CD4-positive, alpha-beta T cell treated with Interleukin-17A for 1 hour (primary cell): ENCODE data around the gene TOR2A.

Experiments
- DNase-seq: peaks from one replicate; pipeline ENCODE4 v3.0.0-alpha.2; 2020

TOR2A gene

DNA sequence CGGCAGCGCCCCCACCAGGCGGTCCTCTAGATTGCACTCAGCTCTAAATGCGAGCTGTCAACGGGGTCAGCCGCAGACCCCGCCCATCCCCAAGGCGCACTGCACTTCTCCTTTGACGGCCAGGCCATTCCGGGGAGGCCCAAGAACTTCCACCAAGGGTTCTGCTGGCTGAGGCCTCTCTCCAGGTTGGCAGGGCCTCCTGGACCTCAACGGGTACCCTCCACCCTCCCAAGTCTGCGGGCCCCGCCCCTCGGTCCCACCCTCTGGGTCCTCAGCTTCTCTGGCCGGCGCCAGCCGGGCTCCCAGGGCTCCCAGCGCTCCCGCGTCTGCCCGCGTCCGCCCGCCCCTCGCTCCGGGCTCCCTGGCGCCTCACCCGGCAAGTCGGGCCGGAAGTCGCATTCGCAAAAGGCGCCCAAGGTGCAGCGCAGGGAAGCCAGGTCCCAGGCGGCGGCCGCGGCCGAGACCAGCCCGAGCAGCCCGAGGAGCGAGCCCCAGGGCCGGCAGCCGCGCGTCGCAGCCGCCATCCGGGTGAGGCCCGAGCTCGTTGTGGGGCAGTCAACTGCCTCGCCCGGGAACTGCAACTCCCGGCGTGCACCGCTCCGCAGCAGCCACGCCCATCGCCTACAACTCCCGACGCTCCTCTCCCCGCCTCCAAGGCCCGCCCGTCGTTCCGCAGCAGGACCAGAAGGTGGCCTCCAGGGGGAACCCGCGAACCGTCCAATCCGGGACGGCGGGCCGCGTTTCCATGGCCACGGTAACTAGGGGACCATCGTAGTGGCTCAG lies at the start of gene TOR2A:
TSS of gene TOR2A (minus strand) at position 548 of the 783 bp plus-strand sequence. CDS start at position 524, 24 bp downstream.
- DNase-seq: peak; percentile 99

DNA sequence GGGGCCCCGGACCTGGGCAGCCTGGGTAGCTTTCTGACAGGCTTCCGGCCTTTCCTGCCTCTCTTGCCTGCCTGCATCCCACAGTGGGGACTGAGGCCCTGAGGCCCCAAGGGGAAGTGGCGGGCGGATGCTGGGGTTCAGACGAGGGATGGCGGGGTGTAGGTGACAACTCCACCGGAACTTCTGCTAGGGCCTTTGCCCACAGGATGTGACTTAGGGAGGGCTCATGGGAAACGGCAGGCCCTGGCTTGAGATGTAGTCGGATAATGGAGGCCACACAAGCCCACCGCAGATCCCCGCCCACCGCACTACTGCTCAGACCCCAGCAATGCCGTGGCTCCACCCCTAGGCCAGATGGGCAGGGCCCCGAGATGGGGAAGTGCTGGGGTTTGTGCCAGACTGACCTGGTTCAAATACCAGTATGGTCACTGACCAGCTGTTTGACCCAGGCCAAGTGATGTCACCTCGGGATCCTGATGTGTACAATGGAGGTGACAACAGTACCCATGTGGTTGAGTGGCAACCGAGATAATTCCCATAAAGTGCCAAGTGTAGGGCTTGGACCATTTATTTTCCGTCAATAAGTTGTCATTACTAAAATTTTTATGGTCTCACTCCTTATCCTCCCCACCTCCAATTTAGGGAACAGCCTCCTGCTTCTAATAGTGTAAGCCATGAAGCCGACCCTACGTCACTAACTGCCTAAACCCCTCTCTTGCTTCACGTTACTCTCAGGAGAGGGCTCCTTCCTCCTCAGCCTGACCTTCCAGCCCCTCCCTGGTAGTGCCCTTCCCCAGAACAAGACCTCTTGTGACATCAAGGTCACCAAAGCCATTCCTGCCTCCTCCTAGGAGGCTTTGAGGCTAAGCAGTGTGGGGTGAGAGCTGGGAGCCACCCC lies 48.3 kb upstream of the TOR2A start:
- DNase-seq: peak; percentile 90

DNA sequence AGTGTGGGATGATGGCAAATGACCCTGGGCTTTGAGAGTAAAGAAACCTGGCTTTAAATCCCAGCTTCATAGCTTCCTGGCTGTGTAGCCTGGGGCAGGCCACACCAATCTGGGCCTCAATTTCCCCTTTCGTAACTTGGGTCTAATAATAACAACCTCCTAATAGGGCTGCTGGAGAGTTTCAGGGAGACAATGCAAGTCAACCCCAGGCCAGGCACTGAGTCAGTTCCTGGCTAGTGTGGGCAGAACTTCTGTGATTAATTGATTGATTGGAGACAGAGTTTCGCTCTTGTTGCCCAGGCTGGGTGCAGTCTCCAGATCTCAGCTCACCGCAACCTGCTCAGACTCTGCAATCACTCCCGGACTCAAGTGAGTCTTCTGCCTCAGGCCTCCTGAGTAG lies 46.7 kb upstream of the TOR2A start:
- DNase-seq: no peak

DNA sequence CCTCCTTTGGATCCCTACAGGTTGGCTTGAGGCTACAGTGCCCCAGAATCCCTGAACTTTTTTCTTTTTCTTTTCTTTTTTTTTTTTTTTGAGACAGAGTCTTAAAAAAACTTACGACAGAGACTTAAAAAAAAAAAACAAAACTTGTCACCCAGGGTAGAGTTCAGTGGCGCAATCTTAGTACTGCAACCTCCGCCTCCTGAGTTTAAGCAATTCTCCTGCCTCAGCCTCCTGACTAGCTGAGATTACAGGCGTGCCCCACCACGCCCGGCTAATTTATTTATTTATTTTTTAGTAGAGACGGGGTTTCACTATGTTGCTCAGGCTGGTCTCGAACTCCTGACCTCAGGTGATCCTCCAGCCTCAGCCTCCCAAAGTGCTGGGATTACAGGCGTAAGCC lies 45.8 kb upstream of the TOR2A start:
- peak; percentile 48 for DNase-seq

DNA sequence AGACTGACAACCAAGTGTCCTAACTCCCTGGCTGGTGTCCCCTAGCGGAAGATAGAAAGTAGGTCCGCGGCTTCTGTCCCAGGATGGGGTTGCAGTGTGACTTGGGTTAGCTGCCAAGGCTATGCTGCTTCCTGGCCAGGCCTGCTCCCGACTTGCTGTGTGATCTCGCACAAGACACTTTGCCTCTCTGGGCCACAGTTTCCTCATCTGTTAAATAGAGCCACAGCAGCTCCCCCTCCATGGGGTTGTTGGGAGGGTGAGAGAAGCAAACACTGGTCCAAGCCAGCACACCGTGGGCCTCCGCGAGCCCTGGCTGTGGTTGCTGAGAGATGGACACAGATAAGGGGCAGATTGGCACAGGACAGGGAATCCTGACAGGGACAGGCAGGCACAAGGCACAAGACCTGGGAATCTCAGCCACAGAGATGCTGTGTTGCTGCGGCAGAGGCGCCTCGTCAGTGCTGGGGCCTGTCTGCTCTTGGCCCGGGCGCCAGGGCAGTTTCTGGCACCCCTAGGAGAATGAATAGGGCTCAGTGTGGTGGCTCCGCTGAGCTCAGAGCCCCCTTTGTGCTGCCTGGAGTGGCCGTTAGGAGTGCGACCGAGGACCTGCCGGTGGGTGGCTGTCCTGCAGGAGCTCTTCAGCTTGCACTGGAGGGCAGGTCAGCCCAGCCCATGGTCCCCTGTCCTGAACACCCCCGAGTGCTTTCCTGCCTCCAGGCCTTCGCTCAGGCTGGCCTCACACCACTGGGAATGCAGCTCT lies 45.2 kb upstream of the TOR2A start:
- no peak for DNase-seq

DNA sequence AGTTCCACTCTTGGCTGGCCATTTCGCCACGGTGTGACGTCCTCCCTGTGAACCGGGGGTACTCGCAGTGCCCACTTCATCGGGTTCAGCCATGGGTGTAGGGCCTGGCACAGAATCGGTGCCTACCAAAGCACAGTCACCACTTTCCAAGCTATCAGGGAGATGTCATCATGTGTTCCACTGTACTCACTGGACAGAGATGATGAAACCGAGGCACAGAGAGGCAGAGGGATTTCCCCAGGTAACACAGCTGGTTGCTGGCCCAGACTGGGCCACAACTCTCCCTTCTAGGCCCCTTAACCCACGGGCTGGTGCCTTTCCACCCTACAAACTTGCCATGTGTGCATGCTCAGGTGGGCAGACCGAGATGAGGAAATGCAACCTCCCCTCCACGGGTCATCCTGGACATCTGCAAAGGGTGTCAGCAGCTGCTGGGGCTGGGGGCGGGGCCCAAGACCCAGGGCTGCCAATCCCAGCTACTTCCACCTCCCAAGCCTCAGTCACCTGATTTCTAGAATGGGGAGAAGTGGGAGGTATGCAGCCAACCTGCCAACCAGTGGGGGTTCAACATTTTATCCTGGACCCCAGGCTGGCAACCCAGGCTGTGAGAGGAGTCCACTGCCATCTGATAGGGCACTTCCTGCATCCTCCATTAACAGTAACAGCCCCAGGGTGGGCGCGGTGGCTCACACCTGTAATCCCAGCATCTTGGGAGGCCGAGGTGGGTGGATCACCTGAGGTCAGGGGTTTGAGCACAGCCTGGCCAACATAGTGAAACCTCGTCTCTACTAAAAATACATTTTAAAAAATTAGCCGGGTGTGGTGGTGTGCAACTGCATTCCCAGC lies 44.3 kb upstream of the TOR2A start:
- DNase-seq: peak; percentile 78

DNA sequence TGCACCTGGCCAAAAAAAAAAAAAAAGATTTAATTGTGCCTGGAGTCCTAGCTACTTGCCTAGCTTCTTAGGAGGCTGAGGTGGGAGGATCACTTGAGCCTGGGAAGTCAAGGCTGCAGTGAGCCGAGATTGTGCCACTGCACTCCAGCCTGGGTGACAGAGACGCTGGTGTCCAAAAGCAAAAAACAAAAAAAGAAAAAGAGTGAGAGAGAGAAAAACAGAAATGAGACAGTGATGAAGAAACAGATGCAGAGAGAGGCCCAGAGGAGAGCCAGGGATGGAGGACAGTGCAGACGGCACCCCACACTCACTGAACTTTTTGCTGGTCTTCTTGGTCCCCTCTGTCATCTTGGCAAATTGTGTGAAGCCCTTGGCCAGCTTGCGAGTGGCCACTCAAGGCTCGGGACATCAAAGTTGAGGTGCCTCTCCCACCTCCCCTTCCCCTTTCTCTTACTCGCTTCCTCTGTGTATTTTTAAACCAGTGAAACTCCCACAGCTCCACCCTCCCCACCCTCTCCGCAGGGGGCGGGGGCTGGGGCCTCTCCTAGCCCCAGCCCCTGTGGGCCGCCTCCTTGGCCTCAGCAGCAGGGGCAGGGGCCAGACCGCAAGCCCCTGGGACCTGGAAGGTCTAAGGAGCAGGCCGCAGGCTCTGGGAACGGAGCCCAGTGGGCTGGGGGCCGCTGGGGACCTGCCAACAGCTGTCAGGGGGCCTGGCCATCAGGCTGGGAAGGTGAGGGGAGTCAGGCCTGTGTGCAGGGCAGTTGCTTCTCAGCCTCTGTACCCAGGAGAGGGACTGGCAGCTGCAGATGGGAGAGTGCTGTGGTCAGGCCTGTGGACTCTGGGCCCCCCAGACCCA lies 43.4 kb upstream of the TOR2A start, which contains the start of gene SH2D3C:
TSS of gene SH2D3C (minus strand) at position 387 of the 856 bp plus-strand sequence. CDS start at position 348, 39 bp downstream.
- DNase-seq: peak; percentile 60

DNA sequence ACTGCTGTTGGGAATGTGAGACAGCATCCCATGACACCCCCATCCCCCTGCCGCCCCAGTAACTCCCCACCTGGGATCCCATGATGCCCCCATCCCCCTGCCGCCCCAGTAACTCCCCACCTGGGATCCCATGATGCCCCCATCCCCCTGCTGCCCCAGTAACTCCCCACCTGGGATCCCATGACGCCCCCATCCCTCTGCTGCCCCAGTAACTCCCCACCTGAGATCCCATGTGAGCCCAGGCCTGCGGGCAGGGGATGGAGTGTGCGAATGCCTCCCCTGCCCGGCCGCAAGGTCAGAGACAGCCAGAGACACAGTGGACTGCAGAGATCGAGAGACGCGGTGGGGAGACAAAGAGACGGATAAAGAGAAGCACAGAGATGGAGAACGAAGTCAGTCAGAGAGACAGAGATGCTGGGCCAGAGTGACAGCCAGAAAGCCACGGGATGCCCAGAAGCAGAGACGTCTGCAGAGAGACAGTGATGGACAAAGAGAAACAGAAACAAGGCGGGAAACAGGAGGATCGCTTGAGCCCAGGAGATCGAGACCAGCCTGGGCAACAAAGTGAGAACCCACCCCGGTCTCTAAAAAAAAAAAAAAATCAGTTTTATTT lies 42.4 kb upstream of the TOR2A start:
- peak; percentile 48 for DNase-seq

DNA sequence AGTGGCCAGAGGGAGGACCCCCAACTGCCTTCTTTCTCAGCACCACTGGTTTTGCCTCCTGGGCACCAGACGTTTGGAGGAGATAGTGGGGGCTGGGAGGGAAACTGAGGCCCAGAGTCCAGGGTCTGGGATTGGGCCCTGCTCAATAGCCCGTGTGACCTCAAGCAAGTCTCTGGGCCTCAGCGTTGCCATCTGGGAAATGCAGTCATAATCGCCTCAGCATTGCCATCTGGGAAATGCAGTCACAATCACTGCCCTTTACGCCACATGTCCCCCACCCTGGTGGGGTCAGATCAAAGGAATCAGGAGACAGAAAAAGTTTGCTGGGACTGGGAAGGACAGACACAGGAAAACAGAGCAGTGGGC lies 41.8 kb upstream of the TOR2A start:
- DNase-seq: no peak

DNA sequence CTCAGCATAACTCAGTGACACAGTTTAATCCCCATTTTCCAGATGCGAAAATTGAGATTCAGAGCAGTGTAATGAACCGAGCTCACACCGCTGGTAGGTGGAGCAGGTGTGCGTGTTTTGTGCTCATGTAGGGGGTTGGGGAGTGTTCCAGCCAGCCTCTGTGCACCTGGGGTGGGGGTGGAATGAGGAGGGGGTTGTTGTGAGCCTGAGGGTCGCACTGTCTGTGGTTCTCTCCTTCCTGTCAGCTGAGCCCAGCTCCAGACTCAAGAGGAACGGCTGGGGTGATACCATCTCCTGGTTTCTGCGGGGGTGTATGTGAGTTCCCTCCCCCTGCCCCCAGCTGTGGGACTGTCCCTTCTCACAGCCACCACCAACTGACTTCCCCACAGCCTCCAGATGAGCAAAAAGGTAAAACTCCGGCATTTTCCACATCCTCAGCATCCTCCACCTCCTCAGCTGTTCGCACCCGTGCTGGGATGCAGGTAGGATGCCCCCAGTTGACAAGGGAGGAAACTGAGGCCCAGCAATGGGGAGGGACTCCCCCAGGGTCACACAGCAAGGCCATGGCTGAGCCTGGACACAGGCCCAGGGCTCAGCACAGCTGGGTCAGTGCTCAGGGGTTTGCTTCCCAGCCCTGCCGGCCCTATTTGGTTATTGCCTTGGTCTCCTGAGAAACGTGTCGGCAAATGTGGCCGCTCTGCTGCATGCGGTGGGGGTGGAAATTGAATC lies 41.3 kb upstream of the TOR2A start:
- DNase-seq: peak; percentile 88

DNA sequence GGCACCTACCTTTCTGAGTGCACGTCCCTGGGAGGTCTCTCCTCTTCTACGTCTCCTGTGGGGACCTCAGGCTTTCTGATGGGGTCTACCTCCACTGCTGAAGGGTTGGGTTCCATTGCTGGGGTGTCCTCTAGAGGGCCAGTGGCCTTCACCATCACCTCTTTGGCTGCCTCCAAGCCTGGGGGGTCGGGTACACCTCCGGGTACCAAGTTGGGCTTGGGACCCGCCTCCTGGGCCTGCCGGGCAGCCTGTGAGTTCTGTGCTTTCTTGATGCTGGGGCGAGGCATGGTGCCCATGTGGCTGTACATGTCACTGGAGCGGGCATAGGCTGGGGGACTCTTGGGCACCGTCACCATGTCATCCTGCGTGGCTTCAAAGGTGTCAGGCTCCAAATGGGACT lies 38.9 kb upstream of the TOR2A start:
- DNase-seq: no peak

DNA sequence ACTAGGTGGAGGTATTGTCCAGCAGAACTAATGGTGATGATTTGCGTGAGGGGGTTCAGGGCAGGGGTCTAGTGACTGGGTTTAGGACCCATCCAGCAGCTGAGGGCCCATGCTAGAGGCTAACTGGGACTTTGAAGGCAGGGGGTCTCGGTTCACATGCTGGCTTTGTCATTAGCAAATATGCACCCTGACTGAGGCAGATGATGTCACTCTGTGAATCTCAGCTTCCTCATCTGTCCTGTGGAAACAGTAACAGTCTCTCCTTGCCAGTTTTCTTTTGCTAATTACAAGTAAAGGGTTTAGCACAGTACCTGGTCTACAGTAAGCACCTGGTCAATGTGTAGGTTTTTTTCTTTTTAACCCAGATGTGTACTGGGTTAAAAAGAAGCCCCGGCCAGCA lies 38.2 kb upstream of the TOR2A start:
- DNase-seq: no peak

DNA sequence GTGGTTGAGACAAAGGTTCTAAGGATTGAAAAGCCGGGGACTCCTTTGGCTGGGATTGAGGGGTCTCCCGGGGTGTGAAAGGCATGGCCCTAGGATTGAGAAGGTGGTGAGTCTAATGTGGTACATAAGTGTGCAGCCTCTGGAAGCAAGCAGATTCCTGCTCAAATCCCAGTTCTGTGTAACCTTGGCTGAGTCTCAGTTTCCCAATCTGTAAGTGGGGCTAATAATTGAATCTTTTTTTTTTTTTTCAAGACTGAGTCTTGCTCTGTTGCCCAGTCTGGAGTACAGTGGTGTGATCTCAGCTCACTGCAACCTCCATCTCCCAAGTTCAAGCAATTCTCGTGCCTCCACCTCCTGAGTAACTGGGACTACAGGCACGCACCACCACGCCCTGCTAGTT lies 37.5 kb upstream of the TOR2A start:
- DNase-seq: no peak

DNA sequence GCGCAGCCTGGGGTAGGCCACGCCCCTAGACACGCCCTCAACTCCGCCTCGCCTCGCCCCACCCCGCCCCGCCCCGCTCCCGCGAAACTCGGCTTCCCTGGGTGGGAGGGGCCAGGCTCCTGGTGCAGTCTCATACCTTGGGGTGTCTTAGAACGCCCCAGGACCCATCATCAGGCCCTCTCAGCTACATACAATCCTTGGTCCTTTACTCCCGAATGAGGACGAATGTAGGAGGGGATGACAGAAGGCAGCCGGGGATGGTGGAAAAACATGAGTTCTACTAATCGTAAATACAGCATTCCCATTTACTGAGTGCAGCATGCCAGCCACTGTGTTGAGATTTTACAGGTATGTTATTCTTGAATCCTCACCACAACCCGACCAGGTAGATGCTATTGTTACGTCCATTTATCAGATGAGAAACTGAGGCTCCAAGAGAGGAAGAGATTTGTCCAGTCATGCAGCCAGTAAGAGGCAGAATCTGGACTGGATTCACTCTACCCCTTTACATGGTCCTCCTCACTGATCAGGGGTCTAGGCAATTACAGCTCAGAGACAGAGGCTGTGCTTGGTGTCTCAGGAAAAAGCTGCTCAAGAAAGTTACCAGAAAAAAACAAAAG lies 36.6 kb upstream of the TOR2A start:
- no peak for DNase-seq

DNA sequence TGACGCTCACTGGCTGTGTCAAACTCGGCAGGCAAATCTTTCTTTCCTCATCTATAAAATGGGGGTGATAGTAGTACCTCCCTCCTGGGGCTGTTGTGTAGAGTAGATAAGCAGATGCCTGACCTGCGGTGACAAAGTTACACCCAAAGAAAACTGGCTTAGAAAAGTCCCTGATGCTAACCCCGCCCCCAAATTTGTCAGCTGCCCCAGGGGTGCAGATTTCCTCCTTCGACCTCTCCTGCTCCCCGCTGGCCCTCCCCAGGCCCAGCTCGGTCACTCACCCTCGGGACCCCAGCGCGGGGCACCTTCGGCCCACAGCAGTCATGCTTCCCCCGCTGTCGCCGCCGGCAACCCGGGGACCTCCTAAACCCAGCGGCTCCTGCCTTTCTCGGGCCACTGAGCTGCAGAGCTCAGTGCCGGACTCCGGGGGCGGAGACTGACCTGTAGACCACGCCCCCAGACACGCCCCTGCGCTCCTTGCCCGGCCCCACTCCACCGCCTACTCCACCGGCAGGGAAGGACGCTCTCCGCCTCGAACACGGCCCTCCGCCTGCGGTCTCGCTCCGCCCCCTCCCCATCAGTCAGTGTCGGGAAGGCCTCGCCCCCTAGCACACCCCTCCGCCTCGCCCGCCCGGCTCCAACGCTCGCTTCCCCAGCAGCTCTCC lies 35.9 kb upstream of the TOR2A start:
- DNase-seq: peak; percentile 97

DNA sequence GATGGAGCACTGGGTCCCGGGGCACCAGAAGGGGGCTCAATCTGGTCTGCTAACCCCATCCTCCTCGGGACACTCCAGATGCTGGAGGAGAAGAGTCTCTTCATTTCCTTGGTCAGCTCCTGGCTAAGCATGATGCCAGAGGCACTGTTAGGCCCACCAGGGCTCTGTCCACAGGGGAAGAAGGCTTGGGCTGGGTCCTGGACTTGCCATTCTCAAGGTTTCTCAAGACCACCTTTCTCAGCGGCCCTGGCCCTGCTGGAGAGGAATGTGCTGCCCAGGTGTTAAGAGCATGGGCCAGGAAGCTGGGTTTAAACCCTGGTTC lies 35.5 kb upstream of the TOR2A start:
- no peak for DNase-seq

DNA sequence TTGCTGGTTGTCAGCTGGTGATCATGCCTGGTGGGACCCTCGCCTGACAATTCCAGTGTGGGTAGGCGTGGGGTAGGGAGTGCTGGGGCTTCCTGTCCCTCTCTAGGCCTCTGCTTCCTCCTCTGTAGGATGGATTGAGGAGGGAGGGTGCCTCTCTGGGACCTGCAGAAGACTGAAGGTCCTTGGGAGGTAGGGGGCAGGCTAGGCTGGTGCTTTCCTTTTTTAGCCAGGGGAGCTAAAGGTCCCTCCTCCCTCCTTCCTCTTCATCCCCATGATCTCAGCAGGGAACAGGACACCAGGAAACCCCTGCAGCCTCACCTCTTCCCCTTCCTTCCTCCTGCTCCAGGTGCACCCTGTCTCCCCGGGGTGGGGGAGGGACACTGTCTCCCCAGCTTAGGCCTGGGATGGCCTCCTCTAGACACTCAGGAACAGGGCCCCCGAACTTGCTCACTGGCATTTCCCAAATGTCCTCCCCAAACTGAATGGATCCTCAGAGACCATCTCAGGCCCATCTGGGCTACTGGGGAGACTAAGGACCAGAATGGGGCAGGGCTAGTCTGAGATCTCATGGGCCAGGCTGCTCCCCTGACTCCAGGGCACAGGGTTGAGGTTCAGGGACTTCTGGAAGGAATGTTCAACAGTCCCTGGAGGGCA lies 35.0 kb upstream of the TOR2A start:
- peak; percentile 27 for DNase-seq

DNA sequence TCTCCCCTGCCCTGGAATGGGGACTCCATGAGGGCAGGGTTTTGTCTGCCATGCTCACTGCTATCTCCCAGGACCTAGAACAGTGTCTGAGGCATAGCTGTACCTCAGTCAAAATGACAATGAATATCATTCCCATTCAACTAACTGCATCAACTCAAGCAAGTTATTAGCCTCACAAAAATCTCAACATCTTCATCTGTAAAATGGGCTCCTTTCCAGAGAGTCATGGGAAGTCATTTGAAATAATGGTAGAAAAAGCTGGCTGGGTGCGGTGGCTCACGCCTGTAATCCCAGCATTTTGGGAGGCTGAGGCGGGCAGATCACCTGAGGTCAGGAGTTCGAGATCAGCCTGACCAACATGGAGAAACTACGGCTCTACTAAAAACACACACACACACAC lies 34.0 kb upstream of the TOR2A start:
- DNase-seq: no peak

DNA sequence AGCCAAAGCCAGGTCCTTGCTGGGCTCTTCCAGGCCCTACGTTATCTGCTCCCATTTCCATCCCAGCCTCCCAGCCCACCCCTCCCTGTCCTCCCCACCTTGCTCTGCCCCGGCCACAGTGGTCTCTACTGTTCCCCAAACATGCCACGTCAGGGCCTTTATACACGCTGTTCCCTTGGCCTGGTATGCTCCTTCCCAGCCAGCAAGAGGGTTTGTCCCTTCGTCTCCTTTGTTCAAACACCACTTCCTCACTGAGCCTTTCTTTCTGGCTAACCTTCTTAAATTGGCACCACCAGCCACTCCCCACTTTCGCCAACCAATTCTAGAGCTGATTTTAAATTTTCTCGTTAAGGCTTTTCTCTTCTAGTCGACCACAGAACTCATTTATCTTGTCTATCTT lies 33.6 kb upstream of the TOR2A start:
- DNase-seq: no peak
